Spleen (tissue), 11 donors: Measurements from ENCODE around the gene ITGB6. TPM values are rescaled to one million over a fixed set of nuclear protein-coding genes. Genes with fewer than 3 reads are reported as not detected.

Source experiments
- DNase-seq: peaks from one replicate; pipeline ENCODE4 v3.0.0-alpha.2; 2020
- H3K27ac ChIP-seq, 8 donors: fragments of 200-600 bp; sonication (generic) in 7 of 8; 1 replicate in 4 of 8; 2 replicates in 4 of 8; pipeline versions ENCODE4 v1.5.0 to v1.8.0; 2016 to 2021; ENCODE audit warnings: inconsistent platforms in 4 of 8, mild to moderate bottlenecking in 4 of 8, moderate library complexity in 1 of 8
- H3K27me3 ChIP-seq, 7 donors: fragments of 200-600 bp; sonication (generic) in 6 of 7; replicated peaks in 1 of 7; 1 replicate in 4 of 7; 2 replicates in 3 of 7; pipeline versions ENCODE4 v1.5.0 to v1.8.0; 2016 to 2021; ENCODE audit warnings: inconsistent platforms in 3 of 7, mild to moderate bottlenecking in 1 of 7
- H3K36me3 ChIP-seq, 6 donors: fragments of 200-600 bp; sonication (generic) in 5 of 6; 1 replicate in 4 of 6; 2 replicates in 2 of 6; pipeline versions ENCODE4 v1.5.0 to v1.8.0; 2016 to 2021; ENCODE audit warnings: inconsistent platforms in 2 of 6
- H3K4me1 ChIP-seq, 6 donors: fragments of 200-600 bp; sonication (generic) in 5 of 6; 1 replicate in 3 of 6; 2 replicates in 3 of 6; pipeline versions ENCODE4 v1.5.0 to v1.8.0; 2016 to 2021; ENCODE audit warnings: inconsistent platforms in 3 of 6
- H3K4me3 ChIP-seq, 8 donors: fragments of 200-600 bp; sonication (generic) in 7 of 8; 1 replicate in 4 of 8; 2 replicates in 4 of 8; pipeline versions ENCODE4 v1.5.0 to v1.8.0; 2016 to 2021; ENCODE audit warnings: inconsistent platforms in 4 of 8, mild to moderate bottlenecking in 4 of 8, moderate library complexity in 2 of 8
- H3K9me3 ChIP-seq, 8 donors: fragments of 200-600 bp; sonication (generic) in 7 of 8; 1 replicate in 4 of 8; 2 replicates in 4 of 8; pipeline versions ENCODE4 v1.5.0 to v1.8.0; 2016 to 2021; ENCODE audit warnings: inconsistent platforms in 4 of 8
- POLR2A ChIP-seq, 3 donors: fragments of 450-650 bp; IDR thresholded peaks; one replicate each; pipeline ENCODE4 v1.5.1; 2017; ENCODE audit warnings: antibody characterized with exemption in 3 of 3, mild to moderate bottlenecking in 1 of 3
- POLR2AphosphoS5 ChIP-seq, 3 donors: sonication (generic); formaldehyde crosslinking; IDR thresholded peaks; one replicate each; pipeline ENCODE4 v1.5.1; 2017; ENCODE audit warnings: antibody characterized with exemption in 3 of 3
- WGBS, 5 donors: extraction: QIAGEN DNeasy Blood & Tissue Kit in 3 of 5; methylation state at CpG; one replicate each; pipeline versions ENCODE4 v1.1.5 to v1.1.7; 2013 to 2018; 5-methylcytosine and 5-hydroxymethylcytosine counted together
- intact Hi-C: fragments of 100-400 bp; cut with DNase I; formaldehyde crosslinking; loops from one replicate; pipeline ENCODE4 v1.15.0; 2023; ENCODE audit warnings: low total_unique reads
- polyA plus RNA-seq, 3 donors: library from polyadenylated mRNA; stranded (reverse); fragments of 200-250 nt; gene quantifications; one replicate each; pipeline ENCODE4 v1.2.1, GENCODE V29; 2013
- total RNA-seq, 7 donors: library from RNA; depleted of rRNA in 3 of 7; stranded (reverse); fragments of >200 nt in 3 of 7; fragmentation: NEBNext Ultra II Directional in 4 of 7; extraction: Animal tissue kit (Norgen Biotek cat#: 25700) in 4 of 7; gene quantifications; one replicate each; pipeline versions ENCODE4 v1.1.0 to v1.2.1, GENCODE V29; 2016 to 2021
- TF ChIP-seq, protein P1 (sequence below), 11 experiments: fragments of 200-600 bp in 7 of 11; fragments of 450-650 bp in 4 of 11; sonication (generic) in 4 of 11; IDR thresholded peaks in 8 of 11; conservative IDR thresholded peaks in 3 of 11; 1 replicate in 7 of 11; 2 replicates in 4 of 11; pipeline versions ENCODE4 v1.4.0 to v1.8.0; 2016 to 2021; ENCODE audit warnings: antibody characterized with exemption in 11 of 11, inconsistent platforms in 4 of 11, mild to moderate bottlenecking in 1 of 11
- donor health status: healthy with polysubstance abuse.
- donor health status: DM: no; HTN: no; CAD: no; lungs with moderate emphysema.
- donor health status: DM: no; HTN: no; CAD: no.
- donor health status: Bipolar disorder and iron deficiency.
- donor health status: healthy.
- donor health status: DM: no; HTN: no; CAD: no.
- donor health status: DM: yes; HTN: yes; CAD: no.

The ITGB6 gene
- total and polyA plus RNA-seq, 10 donors = 0.02 TPM; not detected in 9

DNA sequence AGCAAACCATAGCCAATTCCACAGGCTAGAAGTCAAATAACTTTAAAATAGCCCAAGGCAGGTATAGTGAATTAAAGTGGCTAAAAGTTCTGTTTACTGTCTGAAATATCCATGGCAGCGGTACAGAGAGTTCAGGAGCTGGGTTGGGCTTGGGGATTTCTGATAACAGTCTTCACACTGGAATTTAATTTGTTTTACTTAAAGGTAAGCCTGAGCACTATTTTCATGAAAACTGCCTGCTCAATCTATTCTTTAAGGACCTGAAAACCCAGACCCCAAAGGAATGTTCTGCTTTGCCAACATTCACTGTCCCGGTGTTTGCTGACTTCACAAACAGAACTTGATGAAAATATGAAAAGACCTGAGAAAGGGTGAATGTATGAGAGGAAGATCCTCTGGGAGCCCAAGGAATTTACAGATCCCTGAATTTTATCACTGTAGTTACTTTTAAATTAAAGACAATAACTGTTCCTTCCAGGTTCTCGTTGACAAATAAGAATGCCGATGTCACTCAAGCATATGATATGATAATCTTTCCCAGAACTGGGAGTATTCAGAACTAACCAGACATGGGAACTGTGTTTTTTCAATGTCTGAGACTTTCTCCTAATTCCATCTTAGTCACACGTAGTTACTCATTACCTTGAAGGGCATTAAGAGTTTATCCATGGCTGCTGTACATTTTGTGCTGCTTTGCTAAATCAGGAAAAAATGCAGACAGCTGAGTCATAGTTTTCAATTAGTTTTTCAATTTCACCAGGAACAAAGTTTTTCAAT is 28.3 kb upstream of the ITGB6 start:
- intact Hi-C loops = no loop called here
- no peaks in the 10 kb centered on the region for H3K36me3 ChIP-seq
- no peak for DNase-seq
- no peaks in the 10 kb centered on the region for H3K27me3 ChIP-seq
- no peak overlapping the region for H3K4me3 ChIP-seq
- H3K4me1 ChIP-seq = peaks cover 0 to 3% (median 0%) of the 10 kb centered on the region in 6 donors
- WGBS, 5 donors = 81 to 95% (median 94%) methylated on average over 5 of the region's 5 CpGs
- no peak overlapping the region for H3K27ac ChIP-seq
- H3K9me3 ChIP-seq = no peaks in the 10 kb centered on the region
- TF ChIP-seq, protein P1, sequence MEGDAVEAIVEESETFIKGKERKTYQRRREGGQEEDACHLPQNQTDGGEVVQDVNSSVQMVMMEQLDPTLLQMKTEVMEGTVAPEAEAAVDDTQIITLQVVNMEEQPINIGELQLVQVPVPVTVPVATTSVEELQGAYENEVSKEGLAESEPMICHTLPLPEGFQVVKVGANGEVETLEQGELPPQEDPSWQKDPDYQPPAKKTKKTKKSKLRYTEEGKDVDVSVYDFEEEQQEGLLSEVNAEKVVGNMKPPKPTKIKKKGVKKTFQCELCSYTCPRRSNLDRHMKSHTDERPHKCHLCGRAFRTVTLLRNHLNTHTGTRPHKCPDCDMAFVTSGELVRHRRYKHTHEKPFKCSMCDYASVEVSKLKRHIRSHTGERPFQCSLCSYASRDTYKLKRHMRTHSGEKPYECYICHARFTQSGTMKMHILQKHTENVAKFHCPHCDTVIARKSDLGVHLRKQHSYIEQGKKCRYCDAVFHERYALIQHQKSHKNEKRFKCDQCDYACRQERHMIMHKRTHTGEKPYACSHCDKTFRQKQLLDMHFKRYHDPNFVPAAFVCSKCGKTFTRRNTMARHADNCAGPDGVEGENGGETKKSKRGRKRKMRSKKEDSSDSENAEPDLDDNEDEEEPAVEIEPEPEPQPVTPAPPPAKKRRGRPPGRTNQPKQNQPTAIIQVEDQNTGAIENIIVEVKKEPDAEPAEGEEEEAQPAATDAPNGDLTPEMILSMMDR (IDR thresholded peaks at IDR 0.05 in 8 of 11, conservative IDR thresholded peaks at IDR 0.05 in 3 of 11) = no peak
- TF ChIP-seq POLR2A (IDR thresholded peaks at IDR 0.05) (no peak), POLR2AphosphoS5 (IDR thresholded peaks at IDR 0.05) (no peak)

- H3K4me1 ChIP-seq = peaks cover 0 to 3% (median 0%) of the 10 kb centered on the region in 6 donors
- no peak overlapping the region for H3K27ac ChIP-seq
- TF ChIP-seq, protein P1 (IDR thresholded peaks at IDR 0.05 in 8 of 11, conservative IDR thresholded peaks at IDR 0.05 in 3 of 11) = no peak
- no peak for TF ChIP-seq POLR2A (IDR thresholded peaks at IDR 0.05)
- DNase-seq = no peak
- H3K9me3 ChIP-seq = no peaks in the 10 kb centered on the region
- H3K27me3 ChIP-seq = no peaks in the 10 kb centered on the region
- no peaks in the 10 kb centered on the region for H3K36me3 ChIP-seq
- 53 to 59% (median 55%) methylated on average over 5 of the region's 5 CpGs for WGBS, 5 donors
- H3K4me3 ChIP-seq = no peak overlapping the region
- intact Hi-C loops = no loop called here
Measured at GRCh38 chr2:160227293-160227915, 27.3 kb upstream of the ITGB6 start.

- 82 to 93% (median 85%) methylated on average over 4 to 5 of the region's 5 CpGs for WGBS, 5 donors
- peaks cover 0 to 8% (median 5%) of the 10 kb centered on the region in 6 donors for H3K4me1 ChIP-seq
- TF ChIP-seq, protein P1 (IDR thresholded peaks at IDR 0.05 in 8 of 11, conservative IDR thresholded peaks at IDR 0.05 in 3 of 11) = no peak
- TF ChIP-seq POLR2AphosphoS5 (IDR thresholded peaks at IDR 0.05) = no peak
- TF ChIP-seq POLR2A (IDR thresholded peaks at IDR 0.05) = no peak
- no peaks in the 10 kb centered on the region for H3K36me3 ChIP-seq
- H3K27ac ChIP-seq = no peak overlapping the region
- intact Hi-C loops = no loop called here
- no peak overlapping the region for H3K4me3 ChIP-seq
- DNase-seq = no peak
- H3K27me3 ChIP-seq = no peaks in the 10 kb centered on the region
- no peaks in the 10 kb centered on the region for H3K9me3 ChIP-seq
Measured at GRCh38 chr2:160226367-160226766, 26.3 kb upstream of the ITGB6 start.

DNA sequence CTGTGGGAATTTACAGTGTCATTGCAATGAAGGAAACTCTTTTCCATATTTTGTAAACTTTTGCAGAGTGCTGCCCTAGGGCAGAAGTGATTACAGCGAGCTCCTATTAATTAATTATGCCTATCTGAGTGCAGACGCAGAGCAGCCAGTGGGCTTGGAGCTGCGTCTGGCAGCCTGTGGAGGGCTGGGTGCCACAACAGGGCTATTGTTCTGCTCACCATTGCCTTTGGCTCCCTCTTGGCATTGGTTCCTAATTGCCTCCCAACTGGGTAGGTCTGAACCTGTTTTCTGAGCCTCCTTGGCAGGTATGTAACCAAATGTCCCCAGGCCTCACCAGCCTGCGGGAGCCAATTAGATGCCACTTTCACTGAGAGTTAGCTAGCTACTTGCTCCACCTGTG is 25.6 kb upstream of the ITGB6 start:
- 86 to 97% (median 94%) methylated on average over 4 of the region's 4 CpGs for WGBS, 5 donors
- Histone ChIP-seq H3K27ac (no peak overlapping the region), H3K4me1 (peaks cover 0 to 15% (median 10%) of the 10 kb centered on the region in 6 donors), H3K27me3 (no peaks in the 10 kb centered on the region), H3K9me3 (no peaks in the 10 kb centered on the region), H3K4me3 (no peak overlapping the region), H3K36me3 (no peaks in the 10 kb centered on the region)
- TF ChIP-seq, protein P1 (IDR thresholded peaks at IDR 0.05 in 8 of 11, conservative IDR thresholded peaks at IDR 0.05 in 3 of 11) = no peak
- no peak for TF ChIP-seq POLR2AphosphoS5 (IDR thresholded peaks at IDR 0.05)
- no peak for TF ChIP-seq POLR2A (IDR thresholded peaks at IDR 0.05)
- intact Hi-C loops = no loop called here
- DNase-seq = no peak
